ENCODE results near the gene NCAPD2.

DNA sequence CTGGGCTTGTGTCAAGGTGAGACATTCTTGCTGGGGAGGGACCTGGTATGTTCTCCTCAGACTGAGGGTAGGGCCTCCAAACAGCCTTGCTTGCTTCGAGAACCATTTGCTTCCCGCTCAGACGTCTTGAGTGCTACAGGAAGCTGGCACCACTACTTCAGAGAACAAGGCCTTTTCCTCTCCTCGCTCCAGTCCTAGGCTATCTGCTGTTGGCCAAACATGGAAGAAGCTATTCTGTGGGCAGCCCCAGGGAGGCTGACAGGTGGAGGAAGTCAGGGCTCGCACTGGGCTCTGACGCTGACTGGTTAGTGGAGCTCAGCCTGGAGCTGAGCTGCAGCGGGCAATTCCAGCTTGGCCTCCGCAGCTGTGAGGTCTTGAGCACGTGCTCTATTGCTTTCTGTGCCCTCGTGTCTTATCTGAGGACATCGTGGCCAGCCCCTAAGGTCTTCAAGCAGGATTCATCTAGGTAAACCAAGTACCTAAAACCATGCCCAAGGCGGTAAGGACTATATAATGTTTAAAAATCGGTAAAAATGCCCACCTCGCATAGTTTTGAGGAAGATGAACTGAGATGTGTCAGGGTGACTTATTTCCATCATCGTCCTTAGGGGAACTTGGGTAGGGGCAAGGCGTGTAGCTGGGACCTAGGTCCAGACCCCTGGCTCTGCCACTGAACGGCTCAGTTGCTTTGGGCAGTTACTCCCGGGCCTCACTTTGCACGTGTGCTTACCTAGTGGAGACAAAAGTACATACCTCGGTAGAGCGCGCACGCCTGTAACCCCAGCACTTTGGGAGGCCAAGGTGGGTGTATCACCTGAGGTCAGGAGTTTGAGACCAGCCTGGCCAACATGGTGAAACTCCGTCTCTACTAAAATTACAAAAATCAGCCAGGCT is 44.8 kb downstream of the NCAPD2 start:
- TF ChIP-seq GABPA (IDR thresholded peaks at IDR 0.05; ENCODE audit: low read depth): no peak
- TF ChIP-seq POLR2AphosphoS5 (IDR thresholded peaks at IDR 0.05; ENCODE audit: low read depth, low read length): peak; percentile 27
